Astrocyte (in vitro differentiated cells and primary cell): ENCODE results near the gene IL12RB2. TPM values are rescaled to one million over a fixed set of nuclear protein-coding genes. Genes with fewer than 3 reads are reported as not detected.

Experiments
- DNase-seq: peaks from one replicate; pipeline ENCODE4 v3.0.0-alpha.2; 2010; ENCODE audit warnings: low read depth
- FAIRE-seq: peaks from 2 replicates; lab custom pipeline; 2011; peaks lifted over from hg19 to GRCh38; lab: Jason Lieb, UNC
- H2AFZ ChIP-seq: 2 replicates; pipeline ENCODE4 v1.6.0; 2012; ENCODE audit warnings: low read depth, low read length, inconsistent platforms
- H3K27ac ChIP-seq: 2 replicates; pipeline ENCODE4 v1.5.1; 2011; ENCODE audit warnings: low read depth, low read length, inconsistent platforms
- H3K27me3 ChIP-seq: 2 replicates; pipeline ENCODE4 v1.6.0; 2011; ENCODE audit warnings: low read length, inconsistent platforms; ENCODE audit not compliant: insufficient read depth
- H3K36me3 ChIP-seq: 2 replicates; pipeline ENCODE4 v1.5.1; 2011; ENCODE audit warnings: low read length, inconsistent platforms; ENCODE audit not compliant: insufficient read depth
- H3K4me1 ChIP-seq: 2 replicates; pipeline ENCODE4 v1.5.1; 2011; ENCODE audit warnings: low read length, inconsistent platforms; ENCODE audit not compliant: insufficient read depth
- H3K4me2 ChIP-seq: 2 replicates; pipeline ENCODE4 v1.6.0; 2012; ENCODE audit warnings: low read length, inconsistent platforms
- H3K4me3 ChIP-seq: 2 replicates; pipeline ENCODE4 v1.5.1; 2011; ENCODE audit warnings: low read depth, mild to moderate bottlenecking, low read length, inconsistent platforms; ENCODE audit not compliant: insufficient read depth
- H3K79me2 ChIP-seq: 2 replicates; pipeline ENCODE4 v1.6.0; 2012; ENCODE audit warnings: mild to moderate bottlenecking, low read length, inconsistent platforms; ENCODE audit not compliant: insufficient read depth
- H3K9ac ChIP-seq: 2 replicates; pipeline ENCODE4 v1.6.0; 2012; ENCODE audit warnings: mild to moderate bottlenecking, low read length, inconsistent platforms
- H3K9me3 ChIP-seq: 2 replicates; pipeline ENCODE4 v1.5.1; 2012; ENCODE audit warnings: low read depth, mild to moderate bottlenecking, low read length, inconsistent platforms; ENCODE audit not compliant: insufficient read depth
- H4K20me1 ChIP-seq: 2 replicates; pipeline ENCODE4 v1.6.0; 2012; ENCODE audit warnings: low read length, inconsistent platforms; ENCODE audit not compliant: insufficient read depth
- H3K27ac Mint-ChIP-seq: one replicate; pipeline ENCODE4 v1.8.0; 2021; ENCODE audit warnings: mild to moderate bottlenecking, mixed read lengths; ENCODE audit not compliant: unreplicated experiment
- H3K27me3 Mint-ChIP-seq: one replicate; pipeline ENCODE4 v1.8.0; 2021; ENCODE audit warnings: low read depth, mixed read lengths; ENCODE audit not compliant: unreplicated experiment
- H3K36me3 Mint-ChIP-seq: one replicate; pipeline ENCODE4 v1.8.0; 2021; ENCODE audit warnings: low read depth, mixed read lengths; ENCODE audit not compliant: unreplicated experiment
- H3K4me1 Mint-ChIP-seq: one replicate; pipeline ENCODE4 v1.8.0; 2021; ENCODE audit warnings: low read depth, mixed read lengths; ENCODE audit not compliant: unreplicated experiment
- H3K4me3 Mint-ChIP-seq: one replicate; pipeline ENCODE4 v1.8.0; 2021; ENCODE audit warnings: mild to moderate bottlenecking, moderate library complexity, mixed read lengths; ENCODE audit not compliant: unreplicated experiment
- H3K9me3 Mint-ChIP-seq: one replicate; pipeline ENCODE4 v1.8.0; 2021; ENCODE audit warnings: mild to moderate bottlenecking, mixed read lengths; ENCODE audit not compliant: unreplicated experiment
- CTCF ChIP-seq: IDR thresholded peaks from 2 replicates; pipeline ENCODE4 v1.5.1; 2011; ENCODE audit warnings: low read depth, mild to moderate bottlenecking, inconsistent platforms, low read length, moderate library complexity; ENCODE audit not compliant: insufficient read depth
- EZH2 ChIP-seq: IDR thresholded peaks from 2 replicates; pipeline ENCODE4 v1.6.1; 2012; ENCODE audit warnings: mild to moderate bottlenecking, low read length, inconsistent platforms; ENCODE audit not compliant: insufficient read depth
- total RNA-seq: library from RNA; stranded (reverse); gene quantifications from 2 replicates; pipeline ENCODE4 v1.2.1, GENCODE V29; 2021

Gene IL12RB2
- total RNA-seq, 1 donor from 2014 or later, result 0.11 TPM

- no peaks in the 10 kb centered on the region for H3K36me3 ChIP-seq
- FAIRE-seq, result no peak
- H3K4me1 ChIP-seq, result no peaks in the 10 kb centered on the region
- H3K79me2 ChIP-seq, result no peaks in the 10 kb centered on the region
- H3K36me3 Mint-ChIP-seq, result no peaks in the 10 kb centered on the region
- H3K9me3 Mint-ChIP-seq, result peaks cover 2% of the 10 kb centered on the region
- H4K20me1 ChIP-seq, result no peaks in the 10 kb centered on the region
- H3K27ac Mint-ChIP-seq, result no peak overlapping the region
- H3K4me3 Mint-ChIP-seq, result no peak overlapping the region
- H2AFZ ChIP-seq, result no peak overlapping the region
- H3K4me1 Mint-ChIP-seq, result no peaks in the 10 kb centered on the region
- DNase-seq, result no peak
- H3K4me3 ChIP-seq, result no peak overlapping the region
- H3K9me3 ChIP-seq, result no peaks in the 10 kb centered on the region
- H3K27ac ChIP-seq, result no peak overlapping the region
- H3K9ac ChIP-seq, result no peak overlapping the region
- H3K4me2 ChIP-seq, result no peak overlapping the region
- TF ChIP-seq EZH2 (no peak), CTCF (no peak)
- no peaks in the 10 kb centered on the region for H3K27me3 ChIP-seq
- no peaks in the 10 kb centered on the region for H3K27me3 Mint-ChIP-seq
Observed at GRCh38 chr1:67327864-67328466, 20.3 kb downstream of the IL12RB2 start.

- Histone ChIP-seq H3K9ac (no peak overlapping the region), H4K20me1 (no peaks in the 10 kb centered on the region), H3K27me3 (no peaks in the 10 kb centered on the region), H3K4me2 (no peak overlapping the region), H3K4me1 (no peaks in the 10 kb centered on the region), H3K27ac (no peak overlapping the region), H3K36me3 (no peaks in the 10 kb centered on the region), H3K9me3 (no peaks in the 10 kb centered on the region), H2AFZ (no peak overlapping the region), H3K79me2 (no peaks in the 10 kb centered on the region), H3K4me3 (no peak overlapping the region)
- H3K27ac Mint-ChIP-seq, result no peak overlapping the region
- H3K27me3 Mint-ChIP-seq, result no peaks in the 10 kb centered on the region
- H3K36me3 Mint-ChIP-seq, result no peaks in the 10 kb centered on the region
- FAIRE-seq (no peak), DNase-seq (no peak)
- TF ChIP-seq EZH2, result no peak
- no peak for TF ChIP-seq CTCF
- H3K4me1 Mint-ChIP-seq, result peaks cover 10% of the 10 kb centered on the region
- no peaks in the 10 kb centered on the region for H3K9me3 Mint-ChIP-seq
- no peak overlapping the region for H3K4me3 Mint-ChIP-seq
Observed at GRCh38 chr1:67332653-67333529, 25.2 kb downstream of the IL12RB2 start.
